ENCODE results near the gene APOL3.
"Not testable (repeated sequence)": the region's sequence is repeated elsewhere in the genome, so short reads cannot be mapped to it uniquely, and the experiment has no call there.

The APOL3 gene

GRCh38 chr22:36156515-36157419, 3.8 kb downstream of the APOL3 start:
- DNase-seq (ENCODE audit: low read depth) = peak; percentile 78

GRCh38 chr22:36156119-36156514, 4.4 kb downstream of the APOL3 start:
- DNase-seq (ENCODE audit: low read depth) = no peak

GRCh38 chr22:36155702-36156101, 4.9 kb downstream of the APOL3 start:
- DNase-seq (ENCODE audit: low read depth) = no peak

DNA sequence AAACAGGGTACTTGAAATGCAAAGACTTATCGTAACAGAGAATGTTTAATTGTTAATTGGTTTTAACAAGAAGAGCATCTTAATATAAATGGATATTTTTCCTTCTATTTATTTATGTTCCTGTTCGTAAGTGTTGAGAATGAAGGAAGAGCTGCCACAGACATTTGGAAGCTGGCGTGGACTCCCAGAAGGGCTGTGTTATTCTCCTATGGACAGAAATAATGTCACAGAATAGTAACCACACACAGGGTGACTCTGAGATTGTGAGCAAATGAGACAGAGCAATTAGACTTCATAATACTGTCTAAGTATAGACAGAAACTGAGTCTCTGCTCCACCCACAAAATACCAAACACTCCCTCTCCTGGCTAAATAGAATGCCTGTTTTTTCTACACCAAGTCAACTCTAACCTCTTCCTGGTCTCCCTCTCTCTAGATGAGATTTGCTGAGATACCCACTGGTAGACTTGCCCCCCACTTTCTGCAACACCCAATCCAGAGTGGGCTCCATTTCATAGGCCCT, 6.1 kb downstream of the APOL3 start:
- DNase-seq (ENCODE audit: low read depth) = no peak

- no peak for DNase-seq (ENCODE audit: low read depth)
These were observed 6.8 kb downstream of the APOL3 start for GRCh38 chr22:36153501-36154422.

- DNase-seq (ENCODE audit: low read depth) = not testable (repeated sequence)
These were observed 7.7 kb downstream of the APOL3 start for GRCh38 chr22:36152821-36153220.

- no peak for DNase-seq (ENCODE audit: low read depth)
These were observed 8.5 kb downstream of the APOL3 start for GRCh38 chr22:36152088-36152487.

GRCh38 chr22:36151006-36151595, 9.5 kb downstream of the APOL3 start:
- peak; percentile 50 for DNase-seq (ENCODE audit: low read depth)

GRCh38 chr22:36149441-36149840, 11.1 kb downstream of the APOL3 start:
- peak; percentile 71 for DNase-seq (ENCODE audit: low read depth)

GRCh38 chr22:36148411-36148810, 12.1 kb downstream of the APOL3 start:
- DNase-seq (ENCODE audit: low read depth) = no peak

DNA sequence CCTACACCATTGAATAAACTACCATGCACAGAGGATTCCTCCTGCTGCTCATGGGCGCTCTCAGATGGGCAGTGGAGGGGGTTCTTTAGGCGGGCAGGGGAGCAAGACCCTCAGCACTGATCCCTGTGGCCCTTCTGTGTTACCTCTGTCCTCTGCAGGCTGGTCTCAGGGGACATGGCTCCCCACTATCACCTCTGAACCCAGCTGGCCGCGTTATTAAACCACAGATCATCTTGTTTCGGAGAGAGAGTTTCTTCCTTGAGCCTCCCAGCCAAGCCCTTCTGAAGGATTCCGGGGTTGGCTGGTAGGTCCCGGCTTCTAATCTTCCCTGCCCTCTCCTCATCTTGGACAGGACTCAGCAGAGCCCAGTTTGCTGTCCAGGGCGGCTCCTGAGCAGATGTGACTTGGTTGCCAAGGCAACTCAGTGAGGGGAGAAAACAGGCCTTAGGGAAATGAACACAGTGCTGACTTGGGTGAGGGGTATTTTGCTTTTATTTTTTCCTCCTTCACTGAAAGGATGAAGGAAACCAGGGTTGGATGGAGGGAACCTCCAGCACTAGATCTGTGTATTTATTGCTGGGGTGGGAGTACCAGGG, 13.3 kb downstream of the APOL3 start:
- DNase-seq (ENCODE audit: low read depth) = no peak

DNA sequence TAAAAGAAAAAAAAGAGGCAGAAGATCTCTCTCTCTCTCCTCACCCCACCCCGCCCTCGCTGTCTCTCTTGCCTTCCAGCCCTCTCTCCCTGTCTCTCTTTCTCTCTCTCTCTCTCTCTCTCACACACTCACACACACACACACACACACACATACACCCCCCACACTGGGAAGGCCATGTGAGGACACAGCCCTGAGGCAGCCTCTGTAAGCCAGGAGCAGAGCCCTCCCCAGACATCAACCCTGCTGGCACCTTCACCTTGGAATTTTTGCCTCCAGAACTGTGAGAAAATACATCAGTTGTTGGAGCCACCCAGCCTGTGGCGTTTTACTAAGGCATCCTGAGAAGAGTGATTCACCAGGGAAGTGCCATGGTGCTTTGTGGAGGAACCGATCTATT, 14.7 kb downstream of the APOL3 start:
- DNase-seq (ENCODE audit: low read depth) = no peak

DNA sequence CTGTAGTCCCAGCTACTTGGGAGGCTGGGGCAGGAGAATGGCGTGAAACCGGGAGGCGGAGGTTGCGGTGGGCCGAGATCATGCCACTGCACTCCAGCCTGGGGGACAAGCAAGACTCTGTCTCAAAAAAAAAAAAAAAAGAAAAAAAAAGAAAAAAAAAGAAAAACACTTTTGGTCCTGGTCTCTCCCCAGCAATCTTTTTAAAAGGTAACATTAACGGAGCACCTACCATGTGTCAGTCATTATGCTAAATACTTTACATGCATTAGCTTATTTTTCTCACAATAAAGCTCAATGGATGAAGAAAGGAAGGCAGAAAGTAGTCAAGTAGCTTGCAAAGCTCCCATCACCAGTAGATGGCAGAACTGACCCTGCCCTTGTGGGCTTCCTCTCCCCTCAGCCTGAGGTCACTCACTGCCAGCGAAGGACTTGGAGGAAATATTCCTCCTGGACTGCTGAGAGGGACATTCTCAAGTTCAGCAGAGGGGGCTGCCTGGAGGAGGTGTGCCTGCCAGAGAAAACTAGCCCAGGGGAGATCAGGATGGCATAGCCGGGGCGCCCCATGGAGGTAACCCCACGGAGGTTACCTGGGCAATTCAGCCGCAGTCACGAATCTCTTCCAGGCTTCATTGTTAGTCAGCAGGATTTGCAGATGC, 15.5 kb downstream of the APOL3 start:
- DNase-seq (ENCODE audit: low read depth) = peak; percentile 73

DNA sequence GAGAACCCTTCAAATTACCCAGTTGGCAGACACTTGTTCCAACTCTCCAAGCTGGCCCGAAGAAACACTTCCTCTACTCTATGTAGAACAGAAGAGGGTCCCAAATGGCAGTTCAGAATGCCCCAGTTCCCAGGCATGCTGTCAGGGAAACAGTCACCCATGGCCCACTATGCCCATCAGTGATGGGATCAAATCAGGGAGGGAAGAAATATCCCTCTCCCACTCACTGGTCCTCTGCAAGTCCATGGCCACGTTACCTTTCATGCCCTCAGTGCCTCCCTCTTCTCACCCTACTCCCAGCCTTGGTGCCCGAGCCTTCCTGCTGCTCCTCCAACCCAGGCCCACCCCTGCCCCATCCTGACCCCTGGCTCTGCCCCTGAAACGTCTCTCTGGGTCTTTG, 16.6 kb downstream of the APOL3 start:
- DNase-seq (ENCODE audit: low read depth) = no peak

- DNase-seq (ENCODE audit: low read depth) = no peak
These were observed 17.3 kb downstream of the APOL3 start for GRCh38 chr22:36143066-36143815.

- DNase-seq (ENCODE audit: low read depth) = no peak
These were observed 19.1 kb downstream of the APOL3 start for GRCh38 chr22:36141481-36141880.

DNA sequence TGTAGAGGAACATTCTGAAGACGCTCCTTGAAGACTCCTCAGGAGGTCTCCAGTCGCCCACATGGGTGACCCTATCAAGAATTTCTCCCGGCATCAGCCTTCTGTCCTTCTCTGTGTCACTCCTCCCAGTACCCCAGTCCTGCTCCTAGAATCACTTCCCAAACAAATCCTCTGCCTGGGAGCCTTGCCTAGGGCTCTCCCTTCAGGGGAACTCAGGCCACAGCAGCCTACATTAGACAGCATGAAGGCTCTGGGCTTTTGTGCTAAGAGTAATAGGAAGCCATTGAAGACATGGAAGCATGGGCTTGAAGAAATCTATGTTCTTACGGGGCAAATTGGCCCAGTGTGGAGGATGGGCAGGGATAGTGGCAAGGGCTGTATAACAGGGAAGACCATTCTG, 21.8 kb downstream of the APOL3 start:
- not testable (repeated sequence) for DNase-seq (ENCODE audit: low read depth)

- DNase-seq (ENCODE audit: low read depth) = no peak
These were observed 23.6 kb downstream of the APOL3 start for GRCh38 chr22:36136988-36137387.

GRCh38 chr22:36136475-36136874, 24.1 kb downstream of the APOL3 start:
- DNase-seq (ENCODE audit: low read depth) = peak; percentile 40

- DNase-seq (ENCODE audit: low read depth) = no peak
These were observed 25.1 kb downstream of the APOL3 start for GRCh38 chr22:36135306-36135980.
